ENCODE results near the gene GREB1.
A peak's percentile ranks its signal among the peaks of the same experiment; 100 is the strongest.

Gene GREB1

DNA sequence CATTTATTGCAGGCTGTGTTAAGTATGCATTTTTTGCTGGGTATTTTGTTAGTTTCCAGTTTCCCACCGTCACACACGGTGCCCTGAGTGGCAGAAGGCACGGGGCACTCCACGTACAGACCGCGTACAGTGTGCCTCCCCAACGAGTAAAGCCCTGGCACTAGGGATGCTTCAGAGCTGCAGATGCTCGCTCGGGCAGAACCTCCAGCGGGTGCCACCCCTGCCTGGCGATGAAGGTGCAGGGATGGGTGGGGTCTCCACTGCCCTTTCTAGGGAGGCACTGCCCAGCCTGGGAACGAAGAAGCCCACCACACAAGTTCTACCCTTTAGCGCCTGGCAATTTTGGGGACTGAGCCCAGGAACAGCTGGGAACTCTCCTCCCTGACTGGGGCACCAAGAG lies 4.1 kb downstream of the GREB1 start:
- no peak for TF ChIP-seq CTCF (IDR thresholded peaks at IDR 0.05; ENCODE audit: control insufficient read depth, extremely low read depth, insufficient read depth)
- H3K4me3 ChIP-seq (ENCODE audit: low read depth, low read length): no peak overlapping the region
- no peak for DNase-seq (ENCODE audit: low read depth)

- TF ChIP-seq CTCF (IDR thresholded peaks at IDR 0.05; ENCODE audit: control insufficient read depth, extremely low read depth, insufficient read depth): no peak
- peak; percentile 98 for DNase-seq (ENCODE audit: low read depth)
Observed at GRCh38 chr2:11539317-11540147, 5.7 kb downstream of the GREB1 start.

GRCh38 chr2:11540148-11540995 lies 6.5 kb downstream of the GREB1 start:
- H3K4me3 ChIP-seq (ENCODE audit: low read depth, low read length): peak overlapping the region; percentile 38
- DNase-seq (ENCODE audit: low read depth): no peak
- no peak for TF ChIP-seq CTCF (IDR thresholded peaks at IDR 0.05; ENCODE audit: control insufficient read depth, extremely low read depth, insufficient read depth)

More at GRCh38 chr2:11539317-11540147, 5.7 kb downstream of the GREB1 start:
- peak overlapping the region; percentile 38 for H3K4me3 ChIP-seq (ENCODE audit: low read depth, low read length)

DNA sequence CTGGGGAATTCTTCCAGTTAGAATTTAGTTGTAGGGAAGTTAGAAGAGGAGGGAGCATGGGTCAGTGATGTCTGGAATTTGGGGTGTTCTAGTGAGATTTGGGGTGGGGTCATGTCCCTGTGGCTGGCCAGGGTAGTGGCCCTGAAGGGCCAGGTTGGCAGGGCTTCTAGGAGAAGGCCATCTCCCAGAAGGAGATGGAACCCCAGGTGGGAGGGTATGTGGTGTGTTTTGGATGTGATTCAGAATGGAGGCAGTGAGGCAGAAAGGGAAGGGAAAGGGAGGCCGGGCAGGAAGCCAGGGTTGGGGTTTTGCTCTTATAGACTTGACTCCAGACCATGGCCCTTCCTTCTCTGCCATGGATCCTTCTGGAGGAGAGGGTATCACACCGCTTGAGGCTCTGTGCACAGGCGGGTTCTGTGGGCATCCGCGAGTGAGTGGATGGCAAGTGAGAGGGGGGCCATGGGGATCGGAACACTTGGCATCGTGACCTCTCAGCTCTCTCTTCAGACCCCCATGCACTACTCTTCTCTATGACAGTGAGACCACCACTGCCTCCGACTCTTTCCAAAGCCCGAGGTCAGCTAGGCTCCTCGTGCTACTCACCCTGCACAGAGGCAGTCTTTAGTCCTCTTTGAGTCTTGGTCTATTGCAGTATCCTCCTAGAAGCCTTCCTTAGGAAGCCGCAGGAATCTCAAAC lies 7.3 kb downstream of the GREB1 start:
- H3K4me3 ChIP-seq (ENCODE audit: low read depth, low read length): peak overlapping the region; percentile 38
- DNase-seq (ENCODE audit: low read depth): no peak

DNA sequence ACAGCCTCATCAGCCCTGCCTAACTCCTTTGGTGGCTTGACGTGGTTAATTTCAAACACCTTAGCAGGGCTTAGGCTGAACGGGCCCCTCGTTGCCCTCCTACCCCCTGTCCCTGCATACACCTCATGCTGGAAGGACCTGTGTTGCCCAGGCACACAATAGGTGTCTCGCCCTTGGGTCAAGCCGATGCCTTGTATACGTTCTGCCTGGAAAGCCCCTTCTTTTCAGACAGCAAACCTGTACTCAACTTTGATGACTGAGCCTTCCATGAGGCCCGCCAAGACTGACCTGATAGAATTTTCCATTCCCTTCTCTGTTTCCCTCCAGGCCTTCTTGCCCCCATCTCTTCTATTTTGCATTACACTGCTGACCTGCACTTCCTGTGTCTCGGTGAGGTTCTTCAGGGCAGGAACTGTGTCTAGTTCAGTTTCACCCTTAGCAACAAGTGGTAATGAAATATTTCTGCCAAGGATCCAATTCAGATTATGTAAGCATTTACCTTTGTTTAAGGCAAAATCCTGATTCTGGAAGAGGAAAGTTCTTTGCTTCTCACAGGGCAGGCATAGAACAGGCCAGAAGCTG lies 7.9 kb downstream of the GREB1 start:
- TF ChIP-seq CTCF (IDR thresholded peaks at IDR 0.05; ENCODE audit: control insufficient read depth, extremely low read depth, insufficient read depth): no peak
- DNase-seq (ENCODE audit: low read depth): no peak
- H3K4me3 ChIP-seq (ENCODE audit: low read depth, low read length): no peak overlapping the region

More for the DNA sequence above, 7.3 kb downstream of the GREB1 start:
- no peak for TF ChIP-seq CTCF (IDR thresholded peaks at IDR 0.05; ENCODE audit: control insufficient read depth, extremely low read depth, insufficient read depth)

GRCh38 chr2:11542275-11542819 lies 8.5 kb downstream of the GREB1 start:
- DNase-seq (ENCODE audit: low read depth): no peak

More at GRCh38 chr2:11542275-11542819, 8.5 kb downstream of the GREB1 start:
- H3K4me3 ChIP-seq (ENCODE audit: low read depth, low read length): no peak overlapping the region
- no peak for TF ChIP-seq CTCF (IDR thresholded peaks at IDR 0.05; ENCODE audit: control insufficient read depth, extremely low read depth, insufficient read depth)

Data from LNCaP clone FGC (cell line).